ENCODE results near the gene ADORA2A.

Gene ADORA2A

DNA sequence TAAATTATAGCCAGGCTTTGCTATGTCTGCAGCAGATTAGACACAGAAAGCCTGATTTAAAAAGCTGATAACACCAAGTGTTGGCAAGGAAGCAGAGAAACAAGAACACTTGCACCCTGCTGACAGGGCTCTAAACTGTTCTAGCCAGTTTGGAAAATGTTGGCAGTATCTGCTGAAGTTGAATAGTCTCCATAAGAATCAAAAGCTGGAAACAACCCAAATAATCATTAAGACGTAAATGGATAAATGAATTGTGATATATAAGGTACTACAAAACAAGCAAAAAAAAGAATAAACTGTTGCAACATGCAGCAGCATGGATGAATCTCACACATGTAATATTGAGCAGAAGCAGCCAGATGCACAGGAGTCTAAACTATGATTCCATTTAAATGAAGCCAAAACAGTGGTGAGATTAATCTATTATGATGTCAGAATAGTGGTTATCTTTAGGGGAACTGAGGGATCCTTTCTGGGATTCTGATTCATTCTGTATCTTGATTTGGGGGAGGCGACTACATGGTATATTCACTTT, 40.4 kb upstream of the ADORA2A start:
- ChIA-PET POLR2A (no interaction called here), CTCF (no interaction called here)
- TF ChIP-seq, protein P1, sequence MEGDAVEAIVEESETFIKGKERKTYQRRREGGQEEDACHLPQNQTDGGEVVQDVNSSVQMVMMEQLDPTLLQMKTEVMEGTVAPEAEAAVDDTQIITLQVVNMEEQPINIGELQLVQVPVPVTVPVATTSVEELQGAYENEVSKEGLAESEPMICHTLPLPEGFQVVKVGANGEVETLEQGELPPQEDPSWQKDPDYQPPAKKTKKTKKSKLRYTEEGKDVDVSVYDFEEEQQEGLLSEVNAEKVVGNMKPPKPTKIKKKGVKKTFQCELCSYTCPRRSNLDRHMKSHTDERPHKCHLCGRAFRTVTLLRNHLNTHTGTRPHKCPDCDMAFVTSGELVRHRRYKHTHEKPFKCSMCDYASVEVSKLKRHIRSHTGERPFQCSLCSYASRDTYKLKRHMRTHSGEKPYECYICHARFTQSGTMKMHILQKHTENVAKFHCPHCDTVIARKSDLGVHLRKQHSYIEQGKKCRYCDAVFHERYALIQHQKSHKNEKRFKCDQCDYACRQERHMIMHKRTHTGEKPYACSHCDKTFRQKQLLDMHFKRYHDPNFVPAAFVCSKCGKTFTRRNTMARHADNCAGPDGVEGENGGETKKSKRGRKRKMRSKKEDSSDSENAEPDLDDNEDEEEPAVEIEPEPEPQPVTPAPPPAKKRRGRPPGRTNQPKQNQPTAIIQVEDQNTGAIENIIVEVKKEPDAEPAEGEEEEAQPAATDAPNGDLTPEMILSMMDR (IDR thresholded peaks at IDR 0.05; ENCODE audit: control extremely low read depth, extremely low read depth, low read depth, missing control alignments), result no peak

DNA sequence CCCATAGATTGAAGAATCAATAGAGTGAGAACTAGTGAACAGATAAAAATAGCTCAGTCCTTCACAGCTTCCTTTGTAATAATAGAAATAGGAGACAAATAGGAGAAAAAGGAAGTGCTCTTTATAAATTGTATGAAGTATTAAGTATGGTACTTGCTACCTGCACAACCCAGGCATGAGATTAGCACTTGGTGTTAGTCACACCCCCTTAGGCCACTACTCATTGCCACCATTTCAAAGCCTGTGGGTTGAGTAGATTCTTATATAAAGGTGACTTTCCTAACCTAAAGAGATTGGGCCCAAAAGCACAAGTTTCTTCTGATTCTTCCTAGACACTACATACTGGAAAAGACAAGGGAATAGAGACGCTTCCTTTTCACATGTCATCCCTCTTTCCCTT, 37.7 kb upstream of the ADORA2A start:
- CTCF ChIA-PET, result no interaction called here
- no peak for DNase-seq (ENCODE audit: extremely low spot score)
- POLR2A ChIA-PET, result no interaction called here
- TF ChIP-seq, protein P1 (IDR thresholded peaks at IDR 0.05; ENCODE audit: control extremely low read depth, extremely low read depth, low read depth, missing control alignments), result no peak

More for the DNA sequence above, 40.4 kb upstream of the ADORA2A start:
- DNase-seq (ENCODE audit: extremely low spot score), result no peak

DNA sequence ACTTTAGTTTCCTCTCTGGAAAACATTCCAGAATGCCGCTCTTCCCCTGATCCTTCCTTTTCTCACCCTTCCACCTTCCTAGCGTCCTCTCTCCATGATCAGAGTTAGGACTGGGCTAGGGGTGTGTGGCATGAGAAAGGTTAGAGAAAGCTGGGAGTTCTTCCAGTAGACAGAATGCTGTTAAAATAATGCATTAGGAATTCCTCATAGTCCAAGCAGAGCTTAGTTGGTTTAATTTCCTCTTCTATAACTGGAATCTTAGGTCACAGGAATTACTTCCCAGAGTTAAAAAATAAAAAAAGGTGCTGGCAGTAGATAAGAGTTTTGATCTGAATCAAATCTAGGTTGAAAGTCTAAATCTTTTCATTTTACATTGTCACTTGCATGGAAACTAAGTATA, 37.2 kb upstream of the ADORA2A start:
- CTCF ChIA-PET, result interaction anchor here (0.9 to 1.0 kb wide), 2 partner anchors 34 to 115 kb away, joined by 3 read pairs; no protein-coding TSS in a partner anchor
- DNase-seq (ENCODE audit: extremely low spot score), result no peak
- POLR2A ChIA-PET, result no interaction called here
- TF ChIP-seq, protein P1 (IDR thresholded peaks at IDR 0.05; ENCODE audit: control extremely low read depth, extremely low read depth, low read depth, missing control alignments), result no peak

DNA sequence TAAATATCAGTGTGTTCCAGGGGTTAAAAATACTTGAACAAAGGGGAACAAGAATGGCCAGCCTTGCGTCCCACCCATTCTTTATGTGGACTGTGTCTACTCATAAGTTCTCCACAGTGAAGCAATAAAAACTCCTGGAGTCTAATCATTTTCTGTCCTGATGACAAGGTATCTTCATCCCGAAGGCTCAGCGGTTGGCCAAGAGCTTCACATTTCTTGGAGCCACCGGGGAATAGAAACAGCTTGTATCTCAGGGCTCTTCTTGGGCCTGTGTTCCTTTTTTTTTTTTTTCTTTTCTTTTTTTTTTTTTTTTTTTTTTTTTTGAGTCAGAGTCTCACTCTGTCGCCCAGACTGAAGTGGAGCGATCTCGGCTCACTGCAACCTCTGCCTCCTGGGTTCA, 36.8 kb upstream of the ADORA2A start:
- ChIA-PET CTCF (interaction anchor here (0.9 to 1.0 kb wide), 2 partner anchors 33 to 115 kb away, joined by 3 read pairs; no protein-coding TSS in a partner anchor), POLR2A (no interaction called here)
- TF ChIP-seq, protein P1 (IDR thresholded peaks at IDR 0.05; ENCODE audit: control extremely low read depth, extremely low read depth, low read depth, missing control alignments), result no peak
- DNase-seq (ENCODE audit: extremely low spot score), result no peak

DNA sequence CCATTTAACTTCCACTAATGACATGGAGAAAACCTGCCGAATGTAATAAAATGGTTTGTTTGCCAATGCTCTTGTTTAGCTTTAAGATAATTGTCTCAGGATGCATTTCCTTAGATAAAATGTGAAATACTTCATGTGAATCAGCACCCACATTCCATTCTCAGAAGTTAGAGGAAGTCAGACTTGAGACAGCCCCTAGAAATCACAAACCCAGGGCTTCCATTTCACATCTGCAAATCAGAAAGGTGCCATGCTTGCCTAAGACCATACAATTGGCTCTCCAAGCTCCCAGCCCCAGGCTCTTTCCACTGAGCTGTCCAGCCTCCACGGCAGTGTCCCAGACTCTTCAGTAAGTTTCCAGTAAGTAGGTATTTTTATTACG, 35.6 kb upstream of the ADORA2A start:
- TF ChIP-seq, protein P1 (IDR thresholded peaks at IDR 0.05; ENCODE audit: control extremely low read depth, extremely low read depth, low read depth, missing control alignments), result no peak
- CTCF ChIA-PET, result no interaction called here
- DNase-seq (ENCODE audit: extremely low spot score), result no peak
- POLR2A ChIA-PET, result no interaction called here

DNA sequence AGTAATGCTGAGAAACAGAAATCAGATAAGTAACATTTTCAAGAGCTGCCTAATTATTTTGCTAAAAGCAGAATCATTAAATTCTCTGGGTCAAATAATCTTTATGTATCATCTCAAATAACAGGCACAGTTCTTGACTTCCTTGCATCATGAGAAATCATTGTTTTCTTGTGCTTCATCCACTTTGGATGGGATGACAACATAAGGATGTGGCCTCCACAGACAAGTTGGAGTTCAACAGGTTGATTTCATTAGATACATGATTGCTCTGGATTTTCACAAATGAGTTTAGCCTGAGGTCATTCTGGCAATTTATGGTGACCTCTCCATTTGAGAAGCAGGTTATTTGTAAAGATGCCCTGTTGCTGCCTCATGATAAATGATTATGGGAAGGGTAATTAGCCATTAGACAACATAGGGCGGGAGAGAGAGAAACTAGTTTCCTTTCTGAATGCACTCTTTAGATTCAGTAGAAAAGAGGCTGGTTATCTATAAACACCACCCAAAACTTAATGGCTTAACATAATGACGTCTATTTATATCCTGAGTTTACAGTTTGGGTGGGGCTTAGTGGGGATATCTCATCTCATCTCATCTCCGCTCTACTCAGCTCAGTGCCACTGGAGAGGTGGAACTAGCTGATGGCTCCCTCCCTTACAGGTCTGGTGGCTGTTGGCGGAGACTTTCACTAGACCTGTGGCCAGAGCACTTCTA, 35.0 kb upstream of the ADORA2A start:
- TF ChIP-seq, protein P1 (IDR thresholded peaks at IDR 0.05; ENCODE audit: control extremely low read depth, extremely low read depth, low read depth, missing control alignments), result no peak
- CTCF ChIA-PET, result interaction anchor here (1.9 kb wide), 1 partner anchor 11 kb away, joined by 5 read pairs; no protein-coding TSS in a partner anchor
- no peak for DNase-seq (ENCODE audit: extremely low spot score)
- POLR2A ChIA-PET, result interaction anchor here (0.6 kb wide), 1 partner anchor 163 kb away, joined by 3 read pairs; no protein-coding TSS in a partner anchor
